Measurements from ENCODE around the gene L3HYPDH. TPM values are rescaled to one million over a fixed set of nuclear protein-coding genes. Genes with fewer than 3 reads are reported as not detected.

L3HYPDH gene
- total RNA-seq, 1 donor from 2014 or later = 57.2 TPM

- no peak for DNase-seq (ENCODE audit: low read depth)
- Histone ChIP-seq H3K9ac (ENCODE audit: low read length) (no peak overlapping the region), H3K79me2 (ENCODE audit: insufficient read depth, low read length) (no peaks in the 10 kb centered on the region), H3K4me1 (ENCODE audit: insufficient read depth, low read length) (peaks cover 10% of the 10 kb centered on the region), H3K9me3 (ENCODE audit: insufficient read depth, low read depth, low read length) (no peaks in the 10 kb centered on the region), H4K20me1 (ENCODE audit: insufficient read depth, low read length) (peaks cover 5% of the 10 kb centered on the region), H2AFZ (ENCODE audit: low read depth, low read length) (no peak overlapping the region), H3K27me3 (ENCODE audit: insufficient read depth, low read length) (no peaks in the 10 kb centered on the region), H3K4me2 (ENCODE audit: low read length) (no peak overlapping the region), H3K36me3 (ENCODE audit: insufficient read depth, low read length) (peaks cover 30% of the 10 kb centered on the region), H3K4me3 (ENCODE audit: insufficient read depth, low read depth, low read length) (no peak overlapping the region), H3K27ac (ENCODE audit: low read depth, low read length) (no peak overlapping the region)
- Mint-ChIP-seq H3K4me1 (ENCODE audit: low read depth, unreplicated experiment) (peaks cover 10% of the 10 kb centered on the region), H3K27ac (ENCODE audit: unreplicated experiment) (no peak overlapping the region), H3K27me3 (ENCODE audit: low read depth, unreplicated experiment) (no peaks in the 10 kb centered on the region), H3K4me3 (ENCODE audit: unreplicated experiment) (no peak overlapping the region), H3K36me3 (ENCODE audit: low read depth, unreplicated experiment) (peaks cover 38% of the 10 kb centered on the region), H3K9me3 (ENCODE audit: unreplicated experiment) (no peaks in the 10 kb centered on the region)
- no peak for FAIRE-seq
- no peak for TF ChIP-seq CTCF (IDR thresholded peaks at IDR 0.05; ENCODE audit: insufficient read depth, low read depth, low read length)
- no peak for TF ChIP-seq EZH2 (IDR thresholded peaks at IDR 0.05; ENCODE audit: insufficient read depth, low read length)
Observed at GRCh38 chr14:59458486-59458885, 25.7 kb downstream of the L3HYPDH start.

DNA sequence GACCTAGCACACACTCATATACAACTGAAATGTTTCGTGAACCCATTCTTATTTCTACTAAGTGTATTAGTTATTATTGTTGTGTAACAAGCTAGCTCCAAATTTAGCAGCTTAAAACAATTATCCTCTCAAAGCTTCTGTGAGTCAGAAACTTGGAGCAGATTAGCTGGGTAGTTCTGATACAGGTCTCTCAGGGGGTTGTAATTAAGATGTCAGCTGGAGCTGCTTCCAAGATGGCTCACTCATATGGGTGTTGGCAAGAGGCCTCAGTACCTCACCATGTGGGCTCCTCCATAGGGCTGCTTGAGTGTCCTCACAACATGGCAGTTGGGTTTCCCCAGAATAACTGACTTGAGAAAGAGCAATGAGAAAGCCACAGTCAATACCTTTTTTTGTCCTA, 28.8 kb downstream of the L3HYPDH start:
- no peak overlapping the region for H2AFZ ChIP-seq (ENCODE audit: low read depth, low read length)
- H3K9me3 Mint-ChIP-seq (ENCODE audit: unreplicated experiment) = no peaks in the 10 kb centered on the region
- H3K27ac Mint-ChIP-seq (ENCODE audit: unreplicated experiment) = no peak overlapping the region
- H4K20me1 ChIP-seq (ENCODE audit: insufficient read depth, low read length) = no peaks in the 10 kb centered on the region
- H3K27ac ChIP-seq (ENCODE audit: low read depth, low read length) = peak overlapping the region; percentile 78
- FAIRE-seq (no peak), DNase-seq (ENCODE audit: low read depth) (peak; percentile 75)
- no peak overlapping the region for H3K9ac ChIP-seq (ENCODE audit: low read length)
- H3K4me2 ChIP-seq (ENCODE audit: low read length) = no peak overlapping the region
- peaks cover 9% of the 10 kb centered on the region for H3K4me1 ChIP-seq (ENCODE audit: insufficient read depth, low read length)
- H3K79me2 ChIP-seq (ENCODE audit: insufficient read depth, low read length) = peaks cover 2% of the 10 kb centered on the region
- H3K4me3 Mint-ChIP-seq (ENCODE audit: unreplicated experiment) = no peak overlapping the region
- H3K27me3 ChIP-seq (ENCODE audit: insufficient read depth, low read length) = no peaks in the 10 kb centered on the region
- H3K4me1 Mint-ChIP-seq (ENCODE audit: low read depth, unreplicated experiment) = peaks cover 10% of the 10 kb centered on the region
- peaks cover 20% of the 10 kb centered on the region for H3K36me3 ChIP-seq (ENCODE audit: insufficient read depth, low read length)
- no peaks in the 10 kb centered on the region for H3K9me3 ChIP-seq (ENCODE audit: insufficient read depth, low read depth, low read length)
- H3K4me3 ChIP-seq (ENCODE audit: insufficient read depth, low read depth, low read length) = no peak overlapping the region
- no peak for TF ChIP-seq EZH2 (IDR thresholded peaks at IDR 0.05; ENCODE audit: insufficient read depth, low read length)
- TF ChIP-seq CTCF (IDR thresholded peaks at IDR 0.05; ENCODE audit: insufficient read depth, low read depth, low read length) = no peak
- H3K36me3 Mint-ChIP-seq (ENCODE audit: low read depth, unreplicated experiment) = peaks cover 43% of the 10 kb centered on the region
- H3K27me3 Mint-ChIP-seq (ENCODE audit: low read depth, unreplicated experiment) = no peaks in the 10 kb centered on the region

- Histone ChIP-seq H3K4me3 (ENCODE audit: insufficient read depth, low read depth, low read length) (no peak overlapping the region), H4K20me1 (ENCODE audit: insufficient read depth, low read length) (no peaks in the 10 kb centered on the region), H3K79me2 (ENCODE audit: insufficient read depth, low read length) (peaks cover 2% of the 10 kb centered on the region), H3K27me3 (ENCODE audit: insufficient read depth, low read length) (no peaks in the 10 kb centered on the region), H3K36me3 (ENCODE audit: insufficient read depth, low read length) (peaks cover 14% of the 10 kb centered on the region), H2AFZ (ENCODE audit: low read depth, low read length) (no peak overlapping the region), H3K27ac (ENCODE audit: low read depth, low read length) (peak overlapping the region; percentile 78), H3K9ac (ENCODE audit: low read length) (peak overlapping the region; percentile 59), H3K4me1 (ENCODE audit: insufficient read depth, low read length) (peaks cover 9% of the 10 kb centered on the region), H3K9me3 (ENCODE audit: insufficient read depth, low read depth, low read length) (no peaks in the 10 kb centered on the region), H3K4me2 (ENCODE audit: low read length) (peak overlapping the region; percentile 52)
- peak overlapping the region; percentile 65 for H3K27ac Mint-ChIP-seq (ENCODE audit: unreplicated experiment)
- H3K4me3 Mint-ChIP-seq (ENCODE audit: unreplicated experiment) = no peak overlapping the region
- FAIRE-seq (peak; percentile 93), DNase-seq (ENCODE audit: low read depth) (peak; percentile 98)
- H3K9me3 Mint-ChIP-seq (ENCODE audit: unreplicated experiment) = no peaks in the 10 kb centered on the region
- TF ChIP-seq EZH2 (IDR thresholded peaks at IDR 0.05; ENCODE audit: insufficient read depth, low read length) = no peak
- no peak for TF ChIP-seq CTCF (IDR thresholded peaks at IDR 0.05; ENCODE audit: insufficient read depth, low read depth, low read length)
- peaks cover 10% of the 10 kb centered on the region for H3K4me1 Mint-ChIP-seq (ENCODE audit: low read depth, unreplicated experiment)
- no peaks in the 10 kb centered on the region for H3K27me3 Mint-ChIP-seq (ENCODE audit: low read depth, unreplicated experiment)
- H3K36me3 Mint-ChIP-seq (ENCODE audit: low read depth, unreplicated experiment) = peaks cover 37% of the 10 kb centered on the region
Observed at GRCh38 chr14:59454139-59454538, 30.1 kb downstream of the L3HYPDH start.
